GM18511 (cell line): ENCODE measurements around the gene VENTX.

Experiments
- ATAC-seq: cut with Tn5 transposase; IDR thresholded peaks from one replicate; pipeline ENCODE4 v1.9.1; 2021; ENCODE audit warnings: mild to moderate bottlenecking, moderate library complexity; ENCODE audit not compliant: unreplicated experiment

VENTX gene

DNA sequence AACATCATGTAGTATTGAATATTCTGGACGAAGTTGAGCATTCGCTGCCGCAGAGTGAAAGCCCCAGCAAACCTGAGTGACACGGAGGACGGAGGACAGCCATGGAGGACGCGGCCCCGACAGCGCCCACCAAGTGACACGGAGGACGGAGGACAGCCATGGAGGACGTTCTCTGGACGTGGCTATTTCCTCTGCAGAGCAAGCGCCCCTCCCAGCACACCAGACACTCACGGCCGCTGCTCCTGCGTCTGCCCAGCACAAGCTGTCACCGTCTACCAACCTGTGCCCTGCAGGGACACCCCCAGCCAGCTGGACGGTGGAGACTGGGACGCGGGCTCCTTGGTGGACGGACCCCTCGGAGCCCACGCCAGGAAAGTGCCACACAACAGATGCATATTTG is 46.3 kb downstream of the VENTX start:
- no peak for ATAC-seq

DNA sequence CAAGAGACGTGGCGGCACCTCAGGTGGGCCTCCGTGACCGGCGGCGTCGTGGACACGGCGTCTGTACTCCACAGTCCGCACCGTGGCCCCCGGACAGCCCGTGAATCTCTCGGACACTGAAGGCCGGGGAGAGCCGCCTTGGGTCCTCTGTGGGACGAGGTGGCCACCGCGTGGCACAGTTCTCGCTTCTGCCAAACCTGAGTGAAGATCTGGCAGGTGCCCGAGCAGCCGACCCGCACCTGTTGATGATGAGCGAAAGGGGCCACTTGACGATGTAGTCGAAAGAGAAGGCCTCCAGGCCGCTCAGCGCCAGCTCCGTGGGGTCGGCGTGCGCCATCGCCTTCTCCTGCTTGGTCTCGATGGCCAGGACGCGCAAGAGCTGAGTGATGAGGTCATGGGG is 47.6 kb downstream of the VENTX start:
- ATAC-seq: no peak

DNA sequence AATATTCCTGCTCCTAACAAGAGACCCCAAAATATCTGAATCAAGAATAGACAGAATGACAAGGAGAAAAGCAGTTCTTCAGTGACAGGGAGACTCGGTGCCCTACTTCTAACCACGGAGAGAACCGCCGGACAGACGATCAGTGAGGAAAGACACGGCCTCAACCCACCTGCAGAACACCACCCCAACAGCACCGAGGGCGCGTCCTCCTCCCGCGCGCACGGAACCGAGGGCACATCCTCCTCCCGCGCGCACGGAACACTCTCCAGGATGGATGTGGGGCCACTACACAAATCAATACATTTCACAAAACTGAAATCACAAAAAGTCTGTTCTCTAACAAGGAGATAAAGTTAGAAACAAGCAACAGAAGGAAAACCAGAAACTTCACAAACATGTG is 48.7 kb downstream of the VENTX start:
- no peak for ATAC-seq

DNA sequence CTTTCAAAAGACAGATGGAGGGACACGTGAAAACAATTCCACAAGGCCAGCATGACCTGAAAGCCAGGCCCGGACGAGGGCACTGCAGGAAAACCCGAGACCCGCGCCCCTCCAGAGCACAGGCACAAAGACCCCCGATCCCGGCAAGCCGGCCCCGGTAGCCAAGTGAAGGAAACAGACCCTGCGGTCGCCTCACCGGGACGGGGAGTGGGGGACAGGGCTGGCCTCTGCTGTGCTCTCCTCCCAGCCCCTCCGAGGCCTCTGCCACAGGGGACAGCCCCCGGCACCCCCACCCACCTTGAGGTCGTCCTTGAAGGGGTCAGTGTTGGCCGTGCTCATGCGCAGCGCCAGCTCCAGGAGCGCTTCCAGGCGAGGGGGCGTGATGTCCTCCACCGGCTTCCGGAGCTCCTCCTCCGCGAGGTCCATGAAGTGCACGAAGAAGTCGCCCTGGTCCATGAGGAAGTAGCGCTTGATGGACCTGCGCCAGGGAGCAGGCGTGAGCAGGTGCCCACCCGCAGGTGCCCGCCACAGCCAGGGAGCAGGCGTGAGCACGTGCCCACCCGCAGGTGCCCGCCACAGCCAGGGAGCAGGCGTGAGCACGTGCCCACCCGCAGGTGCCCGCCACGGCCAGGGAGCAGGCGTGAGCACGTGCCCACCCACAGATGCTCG is 50.3 kb downstream of the VENTX start:
- ATAC-seq: no peak

DNA sequence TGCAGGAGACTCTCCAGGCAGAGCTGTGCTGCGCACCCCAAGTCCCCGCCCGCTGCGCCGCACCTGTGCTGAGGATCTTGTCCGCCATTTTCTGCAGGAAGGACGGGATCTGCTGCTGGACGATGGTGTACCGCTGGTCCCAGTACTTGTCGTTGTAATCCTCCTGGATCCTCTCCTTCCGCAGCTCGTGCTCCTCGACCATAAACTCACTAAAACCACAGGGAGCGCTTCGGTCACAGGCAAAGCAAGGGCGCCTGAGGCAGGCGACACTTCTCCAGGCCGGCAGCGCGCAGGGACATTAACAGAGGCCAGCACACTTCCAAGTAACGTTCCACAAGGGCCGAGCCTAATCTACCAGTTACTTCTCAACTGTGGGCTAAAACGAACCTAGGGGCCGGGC is 52.1 kb downstream of the VENTX start:
- no peak for ATAC-seq
